ENCODE results near the gene NEUROD2.

NEUROD2 gene

DNA sequence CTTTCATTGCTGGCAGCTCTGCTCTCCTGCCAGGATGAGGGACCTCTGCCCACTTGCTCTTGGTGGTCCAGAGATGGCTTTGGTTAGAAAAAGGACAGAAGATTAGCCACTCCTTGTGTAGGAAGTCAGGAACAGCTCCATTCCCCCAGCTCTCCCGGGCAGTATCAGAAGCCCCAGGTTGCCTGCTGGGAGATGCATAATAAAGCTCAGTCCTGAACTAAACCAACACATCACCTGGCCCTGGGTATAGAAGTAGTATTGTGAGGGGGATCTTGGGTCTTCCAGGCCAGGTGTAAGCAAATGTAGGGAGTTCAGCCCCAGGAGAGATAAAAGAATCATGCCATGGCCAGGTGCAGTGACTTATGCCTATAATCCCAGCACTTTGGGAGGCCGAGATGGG is 52.4 kb downstream of the NEUROD2 start:
- FAIRE-seq, result no peak
- DNase-seq (ENCODE audit: insufficient read length, low spot score), result no peak
